SK-N-SH (cell line): ENCODE measurements around the gene JMJD4.

ENCODE experiments used
- GATA2 ChIP-seq: sonication (generic); formaldehyde crosslinking; IDR thresholded peaks from 2 replicates; pipeline ENCODE4 v1.5.0; 2020; ENCODE audit warnings: mild to moderate bottlenecking, missing genetic modification reagents
- IRF3 ChIP-seq: fragments of 150-350 bp; IDR thresholded peaks from 2 replicates; pipeline ENCODE4 v1.6.1; 2016; ENCODE audit warnings: mild to moderate bottlenecking, low read depth, low read length
- JUND ChIP-seq: IDR thresholded peaks from 2 replicates; pipeline ENCODE4 v1.4.0; 2012
- NFIC ChIP-seq: IDR thresholded peaks from 2 replicates; pipeline ENCODE4 v1.4.0; 2012; ENCODE audit warnings: borderline replicate concordance
- RAD21 ChIP-seq: IDR thresholded peaks from 2 replicates; pipeline ENCODE4 v1.6.1; 2012; ENCODE audit warnings: mild to moderate bottlenecking, low read length
- RXRA ChIP-seq: IDR thresholded peaks from 2 replicates; pipeline ENCODE4 v1.4.0; 2012; ENCODE audit warnings: low read depth, mild to moderate bottlenecking, borderline replicate concordance
- TCF12 ChIP-seq: IDR thresholded peaks from 2 replicates; pipeline ENCODE4 v1.4.0; 2012
- TF ChIP-seq, protein P1 (sequence below): fragments of 150-350 bp; IDR thresholded peaks from 2 replicates; pipeline ENCODE4 v1.6.1; 2017; ENCODE audit warnings: antibody characterized with exemption, low read length, low read depth, borderline replicate concordance
- TF ChIP-seq, protein P2 (sequence below): fragments of 200-600 bp; sonication (generic); IDR thresholded peaks from 2 replicates; pipeline ENCODE4 v1.6.1; 2017; ENCODE audit warnings: antibody characterized with exemption, mild to moderate bottlenecking, moderate library complexity

GRCh38 chr1:227777646-227778045 is 42.5 kb upstream of the JMJD4 start:
- TF ChIP-seq, protein P1, sequence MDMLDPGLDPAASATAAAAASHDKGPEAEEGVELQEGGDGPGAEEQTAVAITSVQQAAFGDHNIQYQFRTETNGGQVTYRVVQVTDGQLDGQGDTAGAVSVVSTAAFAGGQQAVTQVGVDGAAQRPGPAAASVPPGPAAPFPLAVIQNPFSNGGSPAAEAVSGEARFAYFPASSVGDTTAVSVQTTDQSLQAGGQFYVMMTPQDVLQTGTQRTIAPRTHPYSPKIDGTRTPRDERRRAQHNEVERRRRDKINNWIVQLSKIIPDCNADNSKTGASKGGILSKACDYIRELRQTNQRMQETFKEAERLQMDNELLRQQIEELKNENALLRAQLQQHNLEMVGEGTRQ, result no peak
- TF ChIP-seq GATA2 (CRISPR knock-in tag), result no peak
- TF ChIP-seq, protein P2, sequence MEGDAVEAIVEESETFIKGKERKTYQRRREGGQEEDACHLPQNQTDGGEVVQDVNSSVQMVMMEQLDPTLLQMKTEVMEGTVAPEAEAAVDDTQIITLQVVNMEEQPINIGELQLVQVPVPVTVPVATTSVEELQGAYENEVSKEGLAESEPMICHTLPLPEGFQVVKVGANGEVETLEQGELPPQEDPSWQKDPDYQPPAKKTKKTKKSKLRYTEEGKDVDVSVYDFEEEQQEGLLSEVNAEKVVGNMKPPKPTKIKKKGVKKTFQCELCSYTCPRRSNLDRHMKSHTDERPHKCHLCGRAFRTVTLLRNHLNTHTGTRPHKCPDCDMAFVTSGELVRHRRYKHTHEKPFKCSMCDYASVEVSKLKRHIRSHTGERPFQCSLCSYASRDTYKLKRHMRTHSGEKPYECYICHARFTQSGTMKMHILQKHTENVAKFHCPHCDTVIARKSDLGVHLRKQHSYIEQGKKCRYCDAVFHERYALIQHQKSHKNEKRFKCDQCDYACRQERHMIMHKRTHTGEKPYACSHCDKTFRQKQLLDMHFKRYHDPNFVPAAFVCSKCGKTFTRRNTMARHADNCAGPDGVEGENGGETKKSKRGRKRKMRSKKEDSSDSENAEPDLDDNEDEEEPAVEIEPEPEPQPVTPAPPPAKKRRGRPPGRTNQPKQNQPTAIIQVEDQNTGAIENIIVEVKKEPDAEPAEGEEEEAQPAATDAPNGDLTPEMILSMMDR, result no peak
- no peak for TF ChIP-seq IRF3
- no peak for TF ChIP-seq NFIC
- TF ChIP-seq TCF12, result no peak
- no peak for TF ChIP-seq JUND
- TF ChIP-seq RAD21, result no peak
- no peak for TF ChIP-seq RXRA
